ENCODE results near the gene LAX1. TPM values are rescaled to one million over a fixed set of nuclear protein-coding genes. Genes with fewer than 3 reads are reported as not detected.

LAX1 gene
- polyA plus RNA-seq, 1 donor from 2014 or later = not detected

DNA sequence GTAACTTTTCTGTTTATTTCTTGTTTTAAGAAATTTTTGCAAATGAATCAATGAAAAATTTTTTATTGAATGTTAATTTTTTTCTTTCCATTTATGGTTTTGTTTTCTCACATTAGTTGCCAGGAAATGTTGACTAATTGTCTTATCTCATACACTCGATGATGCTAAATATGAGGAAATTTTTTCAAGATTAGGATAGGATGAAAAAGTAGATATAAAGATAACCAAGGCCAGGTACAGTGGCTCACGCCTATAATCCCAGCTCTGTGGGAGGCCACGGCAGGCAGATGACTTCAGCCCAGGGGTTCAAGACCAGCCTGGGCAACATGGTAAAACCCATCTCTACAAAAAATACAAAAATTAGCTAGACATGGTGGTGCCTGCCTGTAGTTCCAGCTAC is 12.6 kb downstream of the LAX1 start:
- no peaks in the 10 kb centered on the region for H4K20me1 ChIP-seq (ENCODE audit: insufficient read depth)
- H3K4me2 ChIP-seq (ENCODE audit: low read length) = no peak overlapping the region
- H3K27ac ChIP-seq (ENCODE audit: low read length) = no peak overlapping the region
- no peaks in the 10 kb centered on the region for H3K36me3 ChIP-seq (ENCODE audit: insufficient read depth, low read length)
- TF ChIP-seq POLR2AphosphoS5 (IDR thresholded peaks at IDR 0.05) (no peak), MXI1 (conservative IDR thresholded peaks at IDR 0.05; ENCODE audit: poor library complexity, severe bottlenecking) (no peak), TAF1 (IDR thresholded peaks at IDR 0.05; ENCODE audit: low read depth) (no peak), EZH2 (IDR thresholded peaks at IDR 0.05; ENCODE audit: borderline replicate concordance, insufficient read depth, low read length, poor library complexity, severe bottlenecking) (no peak)
- TF ChIP-seq, protein P1, sequence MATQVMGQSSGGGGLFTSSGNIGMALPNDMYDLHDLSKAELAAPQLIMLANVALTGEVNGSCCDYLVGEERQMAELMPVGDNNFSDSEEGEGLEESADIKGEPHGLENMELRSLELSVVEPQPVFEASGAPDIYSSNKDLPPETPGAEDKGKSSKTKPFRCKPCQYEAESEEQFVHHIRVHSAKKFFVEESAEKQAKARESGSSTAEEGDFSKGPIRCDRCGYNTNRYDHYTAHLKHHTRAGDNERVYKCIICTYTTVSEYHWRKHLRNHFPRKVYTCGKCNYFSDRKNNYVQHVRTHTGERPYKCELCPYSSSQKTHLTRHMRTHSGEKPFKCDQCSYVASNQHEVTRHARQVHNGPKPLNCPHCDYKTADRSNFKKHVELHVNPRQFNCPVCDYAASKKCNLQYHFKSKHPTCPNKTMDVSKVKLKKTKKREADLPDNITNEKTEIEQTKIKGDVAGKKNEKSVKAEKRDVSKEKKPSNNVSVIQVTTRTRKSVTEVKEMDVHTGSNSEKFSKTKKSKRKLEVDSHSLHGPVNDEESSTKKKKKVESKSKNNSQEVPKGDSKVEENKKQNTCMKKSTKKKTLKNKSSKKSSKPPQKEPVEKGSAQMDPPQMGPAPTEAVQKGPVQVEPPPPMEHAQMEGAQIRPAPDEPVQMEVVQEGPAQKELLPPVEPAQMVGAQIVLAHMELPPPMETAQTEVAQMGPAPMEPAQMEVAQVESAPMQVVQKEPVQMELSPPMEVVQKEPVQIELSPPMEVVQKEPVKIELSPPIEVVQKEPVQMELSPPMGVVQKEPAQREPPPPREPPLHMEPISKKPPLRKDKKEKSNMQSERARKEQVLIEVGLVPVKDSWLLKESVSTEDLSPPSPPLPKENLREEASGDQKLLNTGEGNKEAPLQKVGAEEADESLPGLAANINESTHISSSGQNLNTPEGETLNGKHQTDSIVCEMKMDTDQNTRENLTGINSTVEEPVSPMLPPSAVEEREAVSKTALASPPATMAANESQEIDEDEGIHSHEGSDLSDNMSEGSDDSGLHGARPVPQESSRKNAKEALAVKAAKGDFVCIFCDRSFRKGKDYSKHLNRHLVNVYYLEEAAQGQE (IDR thresholded peaks at IDR 0.05; ENCODE audit: borderline replicate concordance) = no peak
- TF ChIP-seq, protein P2, sequence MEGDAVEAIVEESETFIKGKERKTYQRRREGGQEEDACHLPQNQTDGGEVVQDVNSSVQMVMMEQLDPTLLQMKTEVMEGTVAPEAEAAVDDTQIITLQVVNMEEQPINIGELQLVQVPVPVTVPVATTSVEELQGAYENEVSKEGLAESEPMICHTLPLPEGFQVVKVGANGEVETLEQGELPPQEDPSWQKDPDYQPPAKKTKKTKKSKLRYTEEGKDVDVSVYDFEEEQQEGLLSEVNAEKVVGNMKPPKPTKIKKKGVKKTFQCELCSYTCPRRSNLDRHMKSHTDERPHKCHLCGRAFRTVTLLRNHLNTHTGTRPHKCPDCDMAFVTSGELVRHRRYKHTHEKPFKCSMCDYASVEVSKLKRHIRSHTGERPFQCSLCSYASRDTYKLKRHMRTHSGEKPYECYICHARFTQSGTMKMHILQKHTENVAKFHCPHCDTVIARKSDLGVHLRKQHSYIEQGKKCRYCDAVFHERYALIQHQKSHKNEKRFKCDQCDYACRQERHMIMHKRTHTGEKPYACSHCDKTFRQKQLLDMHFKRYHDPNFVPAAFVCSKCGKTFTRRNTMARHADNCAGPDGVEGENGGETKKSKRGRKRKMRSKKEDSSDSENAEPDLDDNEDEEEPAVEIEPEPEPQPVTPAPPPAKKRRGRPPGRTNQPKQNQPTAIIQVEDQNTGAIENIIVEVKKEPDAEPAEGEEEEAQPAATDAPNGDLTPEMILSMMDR (IDR thresholded peaks at IDR 0.05; ENCODE audit: poor library complexity, severe bottlenecking) = no peak
- H3K4me3 ChIP-seq (ENCODE audit: low read length) = no peak overlapping the region
- H3K9me3 ChIP-seq (ENCODE audit: low read length) = no peaks in the 10 kb centered on the region
- H3K27me3 ChIP-seq (ENCODE audit: insufficient read depth, low read depth, low read length) = no peaks in the 10 kb centered on the region
- no peak overlapping the region for H2AFZ ChIP-seq (ENCODE audit: low read depth, low read length)
- no peaks in the 10 kb centered on the region for H3K9me2 ChIP-seq (ENCODE audit: insufficient read depth, low read length)
- H3F3A ChIP-seq (ENCODE audit: insufficient read depth, low read length, poor library complexity, severe bottlenecking) = no peaks in the 10 kb centered on the region
- no peaks in the 10 kb centered on the region for H3K79me2 ChIP-seq (replicated peaks; ENCODE audit: insufficient read depth, low read length)
- H3K9ac ChIP-seq (ENCODE audit: low read length) = no peak overlapping the region

DNA sequence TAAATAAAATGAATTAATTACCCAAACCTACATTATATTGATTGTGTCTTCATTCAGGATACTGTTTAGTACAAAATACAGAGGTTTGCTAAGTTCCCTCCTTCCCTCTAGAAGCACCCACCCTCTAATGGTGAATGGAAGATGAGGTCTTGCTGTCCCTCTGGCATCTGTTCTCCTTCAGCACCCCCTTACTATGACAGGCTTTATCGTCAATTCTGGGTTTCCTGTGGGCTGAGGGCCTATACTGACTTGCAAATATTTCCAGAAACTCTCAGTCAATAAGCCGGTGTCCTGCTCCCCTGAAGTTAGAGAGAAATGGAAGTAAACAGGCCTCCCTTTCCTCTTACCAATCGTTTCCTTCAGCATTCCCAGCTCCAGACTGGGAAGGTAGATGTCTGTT is 13.2 kb downstream of the LAX1 start:
- Histone ChIP-seq H3K9me2 (ENCODE audit: insufficient read depth, low read length) (no peaks in the 10 kb centered on the region), H2AFZ (ENCODE audit: low read depth, low read length) (no peak overlapping the region), H3K27me3 (ENCODE audit: insufficient read depth, low read depth, low read length) (no peaks in the 10 kb centered on the region), H3F3A (ENCODE audit: insufficient read depth, low read length, poor library complexity, severe bottlenecking) (no peaks in the 10 kb centered on the region), H3K9me3 (ENCODE audit: low read length) (no peaks in the 10 kb centered on the region), H3K36me3 (ENCODE audit: insufficient read depth, low read length) (no peaks in the 10 kb centered on the region), H4K20me1 (ENCODE audit: insufficient read depth) (no peaks in the 10 kb centered on the region), H3K9ac (ENCODE audit: low read length) (no peak overlapping the region), H3K27ac (ENCODE audit: low read length) (no peak overlapping the region), H3K4me3 (ENCODE audit: low read length) (no peak overlapping the region), H3K4me2 (ENCODE audit: low read length) (no peak overlapping the region), H3K79me2 (replicated peaks; ENCODE audit: insufficient read depth, low read length) (no peaks in the 10 kb centered on the region)
- TF ChIP-seq MXI1 (conservative IDR thresholded peaks at IDR 0.05; ENCODE audit: poor library complexity, severe bottlenecking) = no peak
- no peak for TF ChIP-seq EZH2 (IDR thresholded peaks at IDR 0.05; ENCODE audit: borderline replicate concordance, insufficient read depth, low read length, poor library complexity, severe bottlenecking)
- no peak for TF ChIP-seq TAF1 (IDR thresholded peaks at IDR 0.05; ENCODE audit: low read depth)
- TF ChIP-seq, protein P1 (IDR thresholded peaks at IDR 0.05; ENCODE audit: borderline replicate concordance) = no peak
- TF ChIP-seq RAD21 (conservative IDR thresholded peaks at IDR 0.05) = no peak
- TF ChIP-seq EP300 (conservative IDR thresholded peaks at IDR 0.05; ENCODE audit: poor library complexity, severe bottlenecking) = no peak
- no peak for TF ChIP-seq SMC3 (conservative IDR thresholded peaks at IDR 0.05; ENCODE audit: poor library complexity)
- TF ChIP-seq, protein P2 (IDR thresholded peaks at IDR 0.05; ENCODE audit: poor library complexity, severe bottlenecking) = no peak
- no peak for TF ChIP-seq POLR2AphosphoS5 (IDR thresholded peaks at IDR 0.05)

Data from neural cell (in vitro differentiated cells).